PFSK-1 (cell line): Measurements from ENCODE around the gene CNGA4.

Source experiments
- FOXP2 ChIP-seq: optimal IDR thresholded peaks from 2 replicates; pipeline ENCODE3; 2011; ENCODE audit warnings: borderline replicate concordance, control low read depth, inconsistent platforms; ENCODE audit not compliant: insufficient read depth; ENCODE audit errors: extremely low read length, extremely low read depth
- POLR2AphosphoS5 ChIP-seq: IDR thresholded peaks from 2 replicates; pipeline ENCODE4 v1.6.1; 2012; ENCODE audit warnings: low read depth, mild to moderate bottlenecking, control low read depth, low read length, moderate library complexity
- REST ChIP-seq, 2 experiments: IDR thresholded peaks; 2 replicates each; pipeline versions ENCODE4 v1.6.1 to v1.8.0; 2011 to 2012; ENCODE audit warnings: low read depth in 2 of 2, low read length in 2 of 2, control low read depth in 1 of 2, inconsistent platforms in 1 of 2, mild to moderate bottlenecking in 1 of 2, moderate library complexity in 1 of 2; ENCODE audit not compliant: insufficient read depth in 1 of 2
- SIN3A ChIP-seq: IDR thresholded peaks from 2 replicates; pipeline ENCODE4 v1.6.1; 2012; ENCODE audit warnings: mild to moderate bottlenecking, low read length, moderate library complexity, borderline replicate concordance; ENCODE audit not compliant: insufficient read depth
- TAF1 ChIP-seq: IDR thresholded peaks from 2 replicates; pipeline ENCODE4 v1.6.1; 2012; ENCODE audit warnings: low read length, control low read depth, borderline replicate concordance; ENCODE audit not compliant: insufficient read depth

- TF ChIP-seq SIN3A (no peak), POLR2AphosphoS5 (no peak), REST (IDR thresholded peaks at IDR 0.05; ENCODE audit: insufficient read depth in 1 of 2, low read depth in 2 of 2, low read length in 2 of 2) (no peak), TAF1 (no peak), FOXP2 (no peak)
These were observed 46.1 kb downstream of the CNGA4 start for GRCh38 chr11:6285019-6285418.
